Breast epithelium (tissue), 4 donors: ENCODE results near the gene PRR14L. TPM values are rescaled to one million over a fixed set of nuclear protein-coding genes. Genes with fewer than 3 reads are reported as not detected.

Experiments
- DNase-seq, 2 donors: peaks; one replicate each; pipeline ENCODE4 v3.0.0-alpha.2; 2019; ENCODE audit warnings: low spot score in 2 of 2
- H3K27ac ChIP-seq, 2 donors: fragments of 200-600 bp; sonication (generic) in 1 of 2; one replicate each; pipeline ENCODE4 v1.5.1; 2016 to 2019; ENCODE audit warnings: mild to moderate bottlenecking in 1 of 2
- H3K27me3 ChIP-seq, 2 donors: fragments of 200-600 bp; sonication (generic) in 1 of 2; one replicate each; pipeline versions ENCODE4 v1.5.1 to v1.6.0; 2017 to 2019; ENCODE audit warnings: control low read depth in 1 of 2, mild to moderate bottlenecking in 1 of 2
- H3K36me3 ChIP-seq: fragments of 200-600 bp; one replicate; pipeline ENCODE4 v1.5.1; 2019
- H3K4me1 ChIP-seq, 2 donors: fragments of 200-600 bp; sonication (generic); one replicate each; pipeline ENCODE4 v1.5.1; 2016 to 2019; ENCODE audit warnings: control low read depth in 1 of 2
- H3K4me3 ChIP-seq, 3 donors: fragments of 200-600 bp; sonication (generic); 1 replicate in 2 of 3; 2 replicates in 1 of 3; pipeline ENCODE4 v1.5.1; 2016 to 2019; ENCODE audit warnings: mild to moderate bottlenecking in 3 of 3, moderate library complexity in 2 of 3
- H3K9me3 ChIP-seq, 2 donors: fragments of 200-600 bp; sonication (generic) in 1 of 2; one replicate each; pipeline ENCODE4 v1.5.1; 2016 to 2019; ENCODE audit warnings: control low read depth in 1 of 2
- CTCF ChIP-seq, 3 donors: fragments of 450-650 bp; IDR thresholded peaks; one replicate each; pipeline ENCODE4 v1.5.1; 2016 to 2017; ENCODE audit warnings: antibody characterized with exemption in 3 of 3, mild to moderate bottlenecking in 3 of 3, moderate library complexity in 3 of 3
- POLR2A ChIP-seq: fragments of 450-650 bp; IDR thresholded peaks from one replicate; pipeline ENCODE4 v1.6.1; 2016; ENCODE audit warnings: antibody characterized with exemption, mild to moderate bottlenecking, moderate library complexity
- POLR2AphosphoS5 ChIP-seq, 3 donors: sonication (generic); formaldehyde crosslinking; IDR thresholded peaks; one replicate each; pipeline ENCODE4 v1.6.1; 2017; ENCODE audit warnings: antibody characterized with exemption in 3 of 3
- intact Hi-C: fragments of 100-400 bp; cut with DNase I; formaldehyde crosslinking; loops from one replicate; pipeline ENCODE4 v1.15.1; 2023; ENCODE audit warnings: low total_unique reads
- total RNA-seq, 3 donors: library from RNA; depleted of rRNA; stranded (reverse); fragments of >200 nt; gene quantifications; one replicate each; pipeline ENCODE4 v1.1.0, GENCODE V29; 2016

The PRR14L gene
- total RNA-seq, 3 donors from 2014 or later: 24.9 to 31.3 (median 27.5) TPM

GRCh38 chr22:31651664-31652063, 98.3 kb downstream of the PRR14L start:
- no peak for DNase-seq
- Histone ChIP-seq H3K27ac (no peak overlapping the region), H3K27me3 (no peaks in the 10 kb centered on the region), H3K36me3 (peaks cover 4% of the 10 kb centered on the region), H3K4me1 (no peaks in the 10 kb centered on the region), H3K9me3 (no peaks in the 10 kb centered on the region), H3K4me3 (no peak overlapping the region)
- intact Hi-C loops: loop anchor here (5.0 kb wide), 1 partner anchor 519 kb away; no protein-coding TSS in a partner anchor
- no peak for TF ChIP-seq POLR2AphosphoS5 (IDR thresholded peaks at IDR 0.05)
- no peak for TF ChIP-seq CTCF (IDR thresholded peaks at IDR 0.05)
- no peak for TF ChIP-seq POLR2A

- no peak for DNase-seq
- no peak overlapping the region for H3K27ac ChIP-seq
- TF ChIP-seq POLR2A: no peak
- no peak for TF ChIP-seq POLR2AphosphoS5 (IDR thresholded peaks at IDR 0.05)
- TF ChIP-seq CTCF (IDR thresholded peaks at IDR 0.05): no peak
Measured at GRCh38 chr22:31650391-31650790, 99.5 kb downstream of the PRR14L start.

GRCh38 chr22:31647523-31648320, 102.2 kb downstream of the PRR14L start:
- Histone ChIP-seq H3K4me3 (no peak overlapping the region), H3K4me1 (no peaks in the 10 kb centered on the region), H3K36me3 (peaks cover 4% of the 10 kb centered on the region), H3K9me3 (no peaks in the 10 kb centered on the region), H3K27ac (no peak overlapping the region), H3K27me3 (no peaks in the 10 kb centered on the region)
- intact Hi-C loops: no loop called here
- no peak for DNase-seq
- TF ChIP-seq CTCF (IDR thresholded peaks at IDR 0.05) (no peak), POLR2A (no peak), POLR2AphosphoS5 (IDR thresholded peaks at IDR 0.05) (no peak)

More at GRCh38 chr22:31650391-31650790, 99.5 kb downstream of the PRR14L start:
- Histone ChIP-seq H3K36me3 (peaks cover 4% of the 10 kb centered on the region), H3K4me3 (no peak overlapping the region), H3K27me3 (no peaks in the 10 kb centered on the region), H3K4me1 (no peaks in the 10 kb centered on the region), H3K9me3 (no peaks in the 10 kb centered on the region)
- intact Hi-C loops: loop anchor here (5.0 kb wide), 1 partner anchor 518 kb away; no protein-coding TSS in a partner anchor

GRCh38 chr22:31647066-31647465, 102.9 kb downstream of the PRR14L start:
- intact Hi-C loops: no loop called here
- no peak for TF ChIP-seq POLR2A
- TF ChIP-seq CTCF (IDR thresholded peaks at IDR 0.05): no peak
- TF ChIP-seq POLR2AphosphoS5 (IDR thresholded peaks at IDR 0.05): no peak
- Histone ChIP-seq H3K36me3 (peaks cover 4% of the 10 kb centered on the region), H3K4me1 (no peaks in the 10 kb centered on the region), H3K4me3 (no peak overlapping the region), H3K27ac (peak overlapping the region in 1 of 2 donors; percentile 26), H3K27me3 (no peaks in the 10 kb centered on the region), H3K9me3 (no peaks in the 10 kb centered on the region)
- DNase-seq: no peak
